SK-N-SH (cell line): ENCODE results near the gene TP53I13.

Experiments
- CTCF ChIP-seq: fragments of 200-600 bp; sonication (generic); IDR thresholded peaks from 2 replicates; pipeline ENCODE4 v1.6.1; 2017; ENCODE audit warnings: antibody characterized with exemption, mild to moderate bottlenecking, moderate library complexity
- JUND ChIP-seq: IDR thresholded peaks from 2 replicates; pipeline ENCODE4 v1.4.0; 2012
- MAX ChIP-seq: IDR thresholded peaks from 2 replicates; pipeline ENCODE4 v1.4.0; 2012; ENCODE audit warnings: low read depth
- PBX3 ChIP-seq: IDR thresholded peaks from 2 replicates; pipeline ENCODE4; 2012
- POLR2AphosphoS5 ChIP-seq: IDR thresholded peaks from 2 replicates; pipeline ENCODE4 v1.6.1; 2012; ENCODE audit warnings: low read depth, low read length
- SIN3A ChIP-seq: IDR thresholded peaks from 2 replicates; pipeline ENCODE4 v1.6.1; 2012; ENCODE audit warnings: low read depth, mild to moderate bottlenecking, low read length, moderate library complexity, borderline replicate concordance

GRCh38 chr17:29596811-29597210, 28.3 kb downstream of the TP53I13 start:
- TF ChIP-seq MAX: no peak
- TF ChIP-seq POLR2AphosphoS5: no peak
- no peak for TF ChIP-seq CTCF
- no peak for TF ChIP-seq PBX3
- TF ChIP-seq SIN3A: no peak
- no peak for TF ChIP-seq JUND
